Osteoblast (primary cell): ENCODE measurements around the gene MYH7B. TPM values are rescaled to one million over a fixed set of nuclear protein-coding genes. Genes with fewer than 3 reads are reported as not detected.

ENCODE experiments used
- DNase-seq: peaks from one replicate; pipeline ENCODE4 v3.0.0; 2011; ENCODE audit warnings: low spot score, mixed read lengths; ENCODE audit not compliant: insufficient read length; ENCODE audit errors: missing footprints
- H2AFZ ChIP-seq: 2 replicates; pipeline ENCODE4 v1.6.0; 2011; ENCODE audit warnings: mild to moderate bottlenecking, low read length
- H3K27ac ChIP-seq: 2 replicates; pipeline ENCODE4 v1.5.1; 2011; ENCODE audit warnings: mild to moderate bottlenecking, low read depth, low read length, moderate library complexity
- H3K27me3 ChIP-seq: 2 replicates; pipeline ENCODE4 v1.6.0; 2012; ENCODE audit warnings: mild to moderate bottlenecking, control low read depth, inconsistent platforms, low read length, moderate library complexity; ENCODE audit not compliant: insufficient read depth
- H3K36me3 ChIP-seq: 2 replicates; pipeline ENCODE4 v1.5.1; 2011; ENCODE audit warnings: mild to moderate bottlenecking, low read length, control low read depth, moderate library complexity; ENCODE audit not compliant: insufficient read depth
- H3K4me1 ChIP-seq: 2 replicates; pipeline ENCODE4 v1.5.1; 2011; ENCODE audit warnings: mild to moderate bottlenecking, low read length, control low read depth, moderate library complexity; ENCODE audit not compliant: insufficient read depth
- H3K4me2 ChIP-seq: 2 replicates; pipeline ENCODE4 v1.6.0; 2011; ENCODE audit warnings: mild to moderate bottlenecking, low read length; ENCODE audit not compliant: insufficient read depth
- H3K4me3 ChIP-seq: fragments of 200-600 bp; sonication (generic); 3 replicates; pipeline ENCODE4 v1.5.1; 2012; ENCODE audit warnings: mild to moderate bottlenecking, low read length, inconsistent platforms; ENCODE audit not compliant: insufficient read depth
- H3K79me2 ChIP-seq: 2 replicates; pipeline ENCODE4 v1.6.0; 2012; ENCODE audit warnings: mild to moderate bottlenecking, low read length, control low read depth, inconsistent platforms; ENCODE audit not compliant: insufficient read depth
- H3K9me3 ChIP-seq: 2 replicates; pipeline ENCODE4 v1.5.1; 2011; ENCODE audit warnings: low read depth, low read length, control low read depth
- H4K20me1 ChIP-seq: 2 replicates; pipeline ENCODE4 v1.6.0; 2012; ENCODE audit warnings: mild to moderate bottlenecking, low read length, control low read depth; ENCODE audit not compliant: insufficient read depth
- total RNA-seq: library from RNA; depleted of rRNA; stranded (reverse); fragments of >200 nt; gene quantifications from 2 replicates; pipeline ENCODE4 v1.2.3, GENCODE V29; 2012
- TF ChIP-seq, protein P1 (sequence below): IDR thresholded peaks from 2 replicates; pipeline ENCODE4 v1.5.1; 2011; ENCODE audit warnings: mild to moderate bottlenecking, low read depth, low read length, moderate library complexity; ENCODE audit errors: extremely low read depth

MYH7B gene
- total RNA-seq, 1 donor = 0.36 TPM

DNA sequence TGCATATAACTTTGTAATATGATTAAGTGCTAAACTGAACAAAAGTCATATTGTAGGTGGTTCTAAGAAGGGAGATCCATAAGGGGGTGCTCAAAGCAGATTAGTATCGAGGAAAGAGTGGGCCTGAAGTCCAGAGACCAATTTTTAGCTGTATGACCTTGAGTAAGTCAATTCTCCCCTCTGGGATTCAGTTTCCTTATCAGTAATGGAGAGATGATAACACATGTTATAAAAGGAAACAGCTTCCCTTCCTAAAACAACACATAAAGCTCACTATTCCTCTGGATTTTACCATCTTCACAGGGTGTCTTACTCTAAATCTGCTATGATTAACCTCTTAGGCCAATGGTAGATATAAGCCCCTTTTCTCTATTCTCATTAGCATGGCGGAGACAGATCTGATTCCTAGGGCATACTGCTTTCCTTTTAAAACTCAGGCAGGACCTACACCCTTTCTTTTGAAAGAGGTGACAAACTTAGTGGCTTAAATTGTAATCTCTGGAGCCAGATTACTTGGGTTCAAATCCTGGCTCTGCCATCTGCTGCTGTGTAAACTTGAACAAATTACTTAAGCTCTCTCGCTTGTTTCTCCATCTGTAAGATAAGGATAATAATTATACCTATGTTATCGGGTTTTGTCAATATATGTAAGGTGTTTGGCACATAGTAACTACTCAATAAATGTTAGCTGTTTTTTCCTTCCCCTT lies 39.8 kb upstream of the MYH7B start:
- Histone ChIP-seq H3K27me3 (no peaks in the 10 kb centered on the region), H3K79me2 (no peaks in the 10 kb centered on the region), H3K27ac (no peak overlapping the region), H2AFZ (no peak overlapping the region), H3K36me3 (no peaks in the 10 kb centered on the region), H4K20me1 (no peaks in the 10 kb centered on the region), H3K4me2 (no peak overlapping the region), H3K9me3 (no peaks in the 10 kb centered on the region), H3K4me3 (no peak overlapping the region), H3K4me1 (peaks cover 7% of the 10 kb centered on the region)
- DNase-seq = no peak
- TF ChIP-seq, protein P1, sequence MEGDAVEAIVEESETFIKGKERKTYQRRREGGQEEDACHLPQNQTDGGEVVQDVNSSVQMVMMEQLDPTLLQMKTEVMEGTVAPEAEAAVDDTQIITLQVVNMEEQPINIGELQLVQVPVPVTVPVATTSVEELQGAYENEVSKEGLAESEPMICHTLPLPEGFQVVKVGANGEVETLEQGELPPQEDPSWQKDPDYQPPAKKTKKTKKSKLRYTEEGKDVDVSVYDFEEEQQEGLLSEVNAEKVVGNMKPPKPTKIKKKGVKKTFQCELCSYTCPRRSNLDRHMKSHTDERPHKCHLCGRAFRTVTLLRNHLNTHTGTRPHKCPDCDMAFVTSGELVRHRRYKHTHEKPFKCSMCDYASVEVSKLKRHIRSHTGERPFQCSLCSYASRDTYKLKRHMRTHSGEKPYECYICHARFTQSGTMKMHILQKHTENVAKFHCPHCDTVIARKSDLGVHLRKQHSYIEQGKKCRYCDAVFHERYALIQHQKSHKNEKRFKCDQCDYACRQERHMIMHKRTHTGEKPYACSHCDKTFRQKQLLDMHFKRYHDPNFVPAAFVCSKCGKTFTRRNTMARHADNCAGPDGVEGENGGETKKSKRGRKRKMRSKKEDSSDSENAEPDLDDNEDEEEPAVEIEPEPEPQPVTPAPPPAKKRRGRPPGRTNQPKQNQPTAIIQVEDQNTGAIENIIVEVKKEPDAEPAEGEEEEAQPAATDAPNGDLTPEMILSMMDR = no peak

DNA sequence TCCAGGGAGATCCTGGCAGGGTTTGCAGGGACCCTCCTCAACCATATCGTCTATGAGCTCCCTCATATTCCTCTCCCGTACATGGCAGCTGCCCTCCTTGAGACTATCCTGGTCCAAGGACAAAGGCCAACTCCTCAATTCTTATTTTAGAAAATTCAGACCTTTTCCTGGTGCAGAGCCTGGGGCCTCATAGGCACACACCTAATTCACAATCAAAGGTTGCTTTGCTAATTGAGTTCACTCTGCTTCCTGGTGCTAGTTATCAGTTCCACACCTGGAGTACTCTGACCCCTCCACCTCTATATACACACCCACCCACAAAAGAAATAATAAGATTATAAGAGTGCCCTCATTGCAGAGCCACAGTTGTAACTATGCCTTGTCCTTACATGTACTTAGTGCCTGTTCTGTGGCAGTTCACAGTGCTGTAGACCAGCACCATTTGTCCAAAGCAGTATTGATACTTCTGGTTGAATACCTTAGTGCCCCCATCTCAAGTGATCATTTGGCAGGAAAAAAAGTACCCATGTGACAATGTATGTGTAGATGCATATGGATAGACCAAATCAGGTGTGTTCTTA lies 38.8 kb upstream of the MYH7B start:
- H3K4me2 ChIP-seq = no peak overlapping the region
- H3K4me1 ChIP-seq = peaks cover 14% of the 10 kb centered on the region
- TF ChIP-seq, protein P1 = no peak

GRCh38 chr20:34920055-34920454 lies 35.6 kb upstream of the MYH7B start:
- Histone ChIP-seq H3K36me3 (peaks cover 15% of the 10 kb centered on the region), H3K79me2 (no peaks in the 10 kb centered on the region), H3K4me1 (peaks cover 27% of the 10 kb centered on the region), H2AFZ (no peak overlapping the region), H3K4me2 (no peak overlapping the region), H4K20me1 (peaks cover 6% of the 10 kb centered on the region), H3K27ac (no peak overlapping the region), H3K27me3 (no peaks in the 10 kb centered on the region), H3K9me3 (no peaks in the 10 kb centered on the region), H3K4me3 (no peak overlapping the region)
- TF ChIP-seq, protein P1 = no peak
- no peak for DNase-seq

More for the DNA sequence above, 38.8 kb upstream of the MYH7B start:
- H2AFZ ChIP-seq = no peak overlapping the region
- no peak for DNase-seq
- peaks cover 4% of the 10 kb centered on the region for H4K20me1 ChIP-seq
- H3K36me3 ChIP-seq = no peaks in the 10 kb centered on the region
- H3K27me3 ChIP-seq = no peaks in the 10 kb centered on the region
- no peak overlapping the region for H3K4me3 ChIP-seq
- H3K79me2 ChIP-seq = no peaks in the 10 kb centered on the region
- H3K27ac ChIP-seq = no peak overlapping the region
- no peaks in the 10 kb centered on the region for H3K9me3 ChIP-seq

- TF ChIP-seq, protein P1 = no peak
- H3K4me1 ChIP-seq = peaks cover 27% of the 10 kb centered on the region
- no peak for DNase-seq
Observed at GRCh38 chr20:34921436-34921835, 34.2 kb upstream of the MYH7B start.

More at GRCh38 chr20:34921436-34921835, 34.2 kb upstream of the MYH7B start:
- Histone ChIP-seq H3K4me2 (no peak overlapping the region), H3K9me3 (no peaks in the 10 kb centered on the region), H3K4me3 (no peak overlapping the region), H2AFZ (no peak overlapping the region), H3K36me3 (peaks cover 26% of the 10 kb centered on the region), H3K27me3 (no peaks in the 10 kb centered on the region), H3K79me2 (no peaks in the 10 kb centered on the region), H3K27ac (no peak overlapping the region), H4K20me1 (peaks cover 6% of the 10 kb centered on the region)
